Osteoblast (primary cell): ENCODE measurements around the gene COBLL1. TPM values are rescaled to one million over a fixed set of nuclear protein-coding genes. Genes with fewer than 3 reads are reported as not detected.

Source experiments
- DNase-seq: peaks from one replicate; pipeline ENCODE4 v3.0.0; 2011; ENCODE audit warnings: low spot score, mixed read lengths; ENCODE audit not compliant: insufficient read length; ENCODE audit errors: missing footprints
- H2AFZ ChIP-seq: 2 replicates; pipeline ENCODE4 v1.6.0; 2011; ENCODE audit warnings: mild to moderate bottlenecking, low read length
- H3K27ac ChIP-seq: 2 replicates; pipeline ENCODE4 v1.5.1; 2011; ENCODE audit warnings: mild to moderate bottlenecking, low read depth, low read length, moderate library complexity
- H3K27me3 ChIP-seq: 2 replicates; pipeline ENCODE4 v1.6.0; 2012; ENCODE audit warnings: mild to moderate bottlenecking, control low read depth, inconsistent platforms, low read length, moderate library complexity; ENCODE audit not compliant: insufficient read depth
- H3K36me3 ChIP-seq: 2 replicates; pipeline ENCODE4 v1.5.1; 2011; ENCODE audit warnings: mild to moderate bottlenecking, low read length, control low read depth, moderate library complexity; ENCODE audit not compliant: insufficient read depth
- H3K4me1 ChIP-seq: 2 replicates; pipeline ENCODE4 v1.5.1; 2011; ENCODE audit warnings: mild to moderate bottlenecking, low read length, control low read depth, moderate library complexity; ENCODE audit not compliant: insufficient read depth
- H3K4me2 ChIP-seq: 2 replicates; pipeline ENCODE4 v1.6.0; 2011; ENCODE audit warnings: mild to moderate bottlenecking, low read length; ENCODE audit not compliant: insufficient read depth
- H3K4me3 ChIP-seq: fragments of 200-600 bp; sonication (generic); 3 replicates; pipeline ENCODE4 v1.5.1; 2012; ENCODE audit warnings: mild to moderate bottlenecking, low read length, inconsistent platforms; ENCODE audit not compliant: insufficient read depth
- H3K79me2 ChIP-seq: 2 replicates; pipeline ENCODE4 v1.6.0; 2012; ENCODE audit warnings: mild to moderate bottlenecking, low read length, control low read depth, inconsistent platforms; ENCODE audit not compliant: insufficient read depth
- H3K9me3 ChIP-seq: 2 replicates; pipeline ENCODE4 v1.5.1; 2011; ENCODE audit warnings: low read depth, low read length, control low read depth
- H4K20me1 ChIP-seq: 2 replicates; pipeline ENCODE4 v1.6.0; 2012; ENCODE audit warnings: mild to moderate bottlenecking, low read length, control low read depth; ENCODE audit not compliant: insufficient read depth
- CTCF ChIP-seq: IDR thresholded peaks from 2 replicates; pipeline ENCODE4 v1.5.1; 2011; ENCODE audit warnings: mild to moderate bottlenecking, low read depth, low read length, moderate library complexity; ENCODE audit errors: extremely low read depth
- total RNA-seq: library from RNA; depleted of rRNA; stranded (reverse); fragments of >200 nt; gene quantifications from 2 replicates; pipeline ENCODE4 v1.2.3, GENCODE V29; 2012

COBLL1 gene
- total RNA-seq, 1 donor, result 10.9 TPM

- H3K4me2 ChIP-seq, result no peak overlapping the region
- H3K79me2 ChIP-seq, result no peaks in the 10 kb centered on the region
- TF ChIP-seq CTCF, result no peak
- H3K4me1 ChIP-seq, result no peaks in the 10 kb centered on the region
- H4K20me1 ChIP-seq, result no peaks in the 10 kb centered on the region
- H3K36me3 ChIP-seq, result no peaks in the 10 kb centered on the region
- no peaks in the 10 kb centered on the region for H3K9me3 ChIP-seq
- no peak overlapping the region for H3K27ac ChIP-seq
- DNase-seq, result no peak
- H2AFZ ChIP-seq, result no peak overlapping the region
- no peak overlapping the region for H3K4me3 ChIP-seq
- H3K27me3 ChIP-seq, result peaks cover 3% of the 10 kb centered on the region
Measured at GRCh38 chr2:164846276-164846675, 4.7 kb upstream of the COBLL1 start.

GRCh38 chr2:164843346-164843911 is 1.8 kb upstream of the COBLL1 start:
- Histone ChIP-seq H2AFZ (no peak overlapping the region), H3K9me3 (no peaks in the 10 kb centered on the region), H3K4me2 (no peak overlapping the region), H3K27ac (no peak overlapping the region), H3K27me3 (peaks cover 3% of the 10 kb centered on the region), H3K36me3 (no peaks in the 10 kb centered on the region), H3K4me3 (no peak overlapping the region), H3K79me2 (no peaks in the 10 kb centered on the region), H4K20me1 (no peaks in the 10 kb centered on the region), H3K4me1 (peaks cover 12% of the 10 kb centered on the region)
- TF ChIP-seq CTCF, result no peak
- DNase-seq, result no peak

GRCh38 chr2:164842624-164842966 is 972 bp upstream of the COBLL1 start:
- TF ChIP-seq CTCF, result no peak
- H3K4me1 ChIP-seq, result peaks cover 12% of the 10 kb centered on the region
- peak overlapping the region; percentile 93 for H3K4me2 ChIP-seq
- H3K4me3 ChIP-seq, result no peak overlapping the region
- peaks cover 3% of the 10 kb centered on the region for H3K27me3 ChIP-seq
- no peak overlapping the region for H3K27ac ChIP-seq
- H4K20me1 ChIP-seq, result no peaks in the 10 kb centered on the region
- no peaks in the 10 kb centered on the region for H3K9me3 ChIP-seq
- H3K79me2 ChIP-seq, result peaks cover 5% of the 10 kb centered on the region
- no peak overlapping the region for H2AFZ ChIP-seq
- no peak for DNase-seq
- H3K36me3 ChIP-seq, result no peaks in the 10 kb centered on the region

- no peaks in the 10 kb centered on the region for H3K9me3 ChIP-seq
- TF ChIP-seq CTCF, result no peak
- peak overlapping the region; percentile 86 for H3K4me3 ChIP-seq
- peaks cover 3% of the 10 kb centered on the region for H3K27me3 ChIP-seq
- peak overlapping the region; percentile 6 for H3K27ac ChIP-seq
- peaks cover 12% of the 10 kb centered on the region for H3K4me1 ChIP-seq
- peak overlapping the region; percentile 93 for H3K4me2 ChIP-seq
- H2AFZ ChIP-seq, result peak overlapping the region; percentile 95
- peaks cover 5% of the 10 kb centered on the region for H3K79me2 ChIP-seq
- no peaks in the 10 kb centered on the region for H3K36me3 ChIP-seq
- H4K20me1 ChIP-seq, result no peaks in the 10 kb centered on the region
- peak; percentile 96 for DNase-seq
Measured at GRCh38 chr2:164840930-164841718, 499 bp downstream of the COBLL1 start.
